HepG2 (cell line): ENCODE measurements around the gene PTGIR. TPM values are rescaled to one million over a fixed set of nuclear protein-coding genes. Genes with fewer than 3 reads are reported as not detected.
A peak's percentile ranks its signal among the peaks of the same experiment; 100 is the strongest.

Experiments used
- ASH2L ChIP-seq: fragments of 300-600, 200-600 bp; sonication (generic); IDR thresholded peaks from 2 replicates; pipeline ENCODE4 v1.7.0; 2017; ENCODE audit warnings: low read depth, mild to moderate bottlenecking, moderate library complexity, mixed read lengths, low read length; ENCODE audit not compliant: insufficient read length
- ATF7 ChIP-seq, 2 experiments: fragments of 450-650 bp in 1 of 2; sonication (generic) in 1 of 2; formaldehyde crosslinking in 1 of 2; IDR thresholded peaks; 2 replicates each; pipeline versions ENCODE4 v1.4.0 to v1.6.1; 2016 to 2020; ENCODE audit warnings: antibody characterized with exemption in 1 of 2, mild to moderate bottlenecking in 1 of 2, missing genetic modification reagents in 1 of 2
- BCL6 ChIP-seq: IDR thresholded peaks from 2 replicates; pipeline ENCODE4 v1.6.1; 2016; ENCODE audit warnings: missing genetic modification reagents, missing compliant biosample characterization
- IRF2 ChIP-seq: IDR thresholded peaks from 2 replicates; pipeline ENCODE4 v1.6.1; 2018; ENCODE audit warnings: missing genetic modification reagents, missing compliant biosample characterization
- NCOR1 ChIP-seq: fragments of 200-600 bp; sonication (generic); IDR thresholded peaks from 2 replicates; pipeline ENCODE4 v1.7.0; 2017; ENCODE audit warnings: antibody characterized with exemption, low read length, borderline replicate concordance
- POLR2G ChIP-seq: fragments of 200-400 bp; formaldehyde crosslinking; IDR thresholded peaks from 2 replicates; pipeline ENCODE4 v1.6.1; 2018; ENCODE audit warnings: mild to moderate bottlenecking, low read depth, low read length, moderate library complexity
- SAP130 ChIP-seq: IDR thresholded peaks from 2 replicates; pipeline ENCODE4 v1.6.1; 2016; ENCODE audit warnings: low read depth
- TBX3 ChIP-seq: fragments of 450-650 bp; IDR thresholded peaks from 2 replicates; pipeline ENCODE4 v1.6.1; 2017; ENCODE audit warnings: antibody characterized with exemption, mild to moderate bottlenecking, inconsistent platforms, borderline replicate concordance
- TEAD3 ChIP-seq: optimal IDR thresholded peaks from 2 replicates; pipeline ENCODE3; 2016; ENCODE audit warnings: borderline replicate concordance
- U2AF2 ChIP-seq: fragments of 200-400 bp; formaldehyde crosslinking; IDR thresholded peaks from 2 replicates; pipeline ENCODE4 v1.6.1; 2017; ENCODE audit warnings: low read depth, mild to moderate bottlenecking, low read length
- ZBTB20 ChIP-seq: sonication (generic); formaldehyde crosslinking; IDR thresholded peaks from 2 replicates; pipeline ENCODE4 v1.8.1; 2023; ENCODE audit warnings: missing genetic modification reagents, low read depth, mild to moderate bottlenecking, borderline replicate concordance
- ZNF350 ChIP-seq: sonication (generic); formaldehyde crosslinking; IDR thresholded peaks from 2 replicates; pipeline ENCODE4 v1.4.0; 2020; ENCODE audit warnings: mild to moderate bottlenecking, low read depth, missing genetic modification reagents, borderline replicate concordance
- ZNF552 ChIP-seq: sonication (generic); formaldehyde crosslinking; IDR thresholded peaks from 2 replicates; pipeline ENCODE4 v1.9.0; 2022; ENCODE audit warnings: missing genetic modification reagents, mild to moderate bottlenecking, borderline replicate concordance
- ZNF556 ChIP-seq: sonication (generic); formaldehyde crosslinking; IDR thresholded peaks from 2 replicates; pipeline ENCODE4 v1.4.0; 2020; ENCODE audit warnings: mild to moderate bottlenecking, missing genetic modification reagents, borderline replicate concordance
- ZNF670 ChIP-seq: sonication (generic); formaldehyde crosslinking; IDR thresholded peaks from 2 replicates; pipeline ENCODE4 v1.8.0; 2022; ENCODE audit warnings: mild to moderate bottlenecking, missing genetic modification reagents, borderline replicate concordance
- polyA plus RNA-seq, 8 experiments: library from polyadenylated mRNA; depleted of rRNA in 3 of 8; stranded (reverse) in 7 of 8; unstranded in 1 of 8; fragments of >200 nt; fragmentation: Illumina TruSeq in 4 of 8; extraction: Trizol in 4 of 8; gene quantifications; 2 replicates each; pipeline versions ENCODE4 v1.2.1 to v1.2.3, GENCODE V29; 2011 to 2016; ENCODE audit warnings: low read depth in 4 of 8, missing spikeins in 1 of 8, mixed read lengths in 1 of 8; ENCODE audit not compliant: insufficient read depth in 1 of 8
- total RNA-seq, 5 experiments: library from RNA; depleted of rRNA; stranded (reverse); fragments of >200 nt; fragmentation: Illumina TruSeq; extraction: Trizol; gene quantifications; 2 replicates each; pipeline ENCODE4 v1.2.3, GENCODE V29; 2016; ENCODE audit warnings: low read depth in 1 of 5
- TF ChIP-seq, protein P1 (sequence below): sonication (generic); formaldehyde crosslinking; IDR thresholded peaks from 2 replicates; pipeline ENCODE4 v1.5.1; 2020; ENCODE audit warnings: missing genetic modification reagents, mild to moderate bottlenecking, borderline replicate concordance
- TF ChIP-seq, protein P2 (sequence below): sonication (generic); formaldehyde crosslinking; IDR thresholded peaks from 2 replicates; pipeline ENCODE4 v1.5.0; 2020; ENCODE audit warnings: mild to moderate bottlenecking, missing genetic modification reagents, borderline replicate concordance
- TF ChIP-seq, protein P3 (sequence below): IDR thresholded peaks from 2 replicates; pipeline ENCODE4 v1.6.1; 2016; ENCODE audit warnings: missing genetic modification reagents, missing compliant biosample characterization
- TF ChIP-seq, protein P4 (sequence below): sonication (generic); formaldehyde crosslinking; IDR thresholded peaks from 2 replicates; pipeline ENCODE4 v1.4.0; 2020; ENCODE audit warnings: missing genetic modification reagents, borderline replicate concordance

Gene PTGIR
- total and polyA plus RNA-seq, 2 of the 13 experiments (the other 11 are each of a cell fraction or from before 2014, with no cell fraction given), result not detected

GRCh38 chr19:46603195-46603637, 21.7 kb downstream of the PTGIR start (continued):
- TF ChIP-seq, protein P1, sequence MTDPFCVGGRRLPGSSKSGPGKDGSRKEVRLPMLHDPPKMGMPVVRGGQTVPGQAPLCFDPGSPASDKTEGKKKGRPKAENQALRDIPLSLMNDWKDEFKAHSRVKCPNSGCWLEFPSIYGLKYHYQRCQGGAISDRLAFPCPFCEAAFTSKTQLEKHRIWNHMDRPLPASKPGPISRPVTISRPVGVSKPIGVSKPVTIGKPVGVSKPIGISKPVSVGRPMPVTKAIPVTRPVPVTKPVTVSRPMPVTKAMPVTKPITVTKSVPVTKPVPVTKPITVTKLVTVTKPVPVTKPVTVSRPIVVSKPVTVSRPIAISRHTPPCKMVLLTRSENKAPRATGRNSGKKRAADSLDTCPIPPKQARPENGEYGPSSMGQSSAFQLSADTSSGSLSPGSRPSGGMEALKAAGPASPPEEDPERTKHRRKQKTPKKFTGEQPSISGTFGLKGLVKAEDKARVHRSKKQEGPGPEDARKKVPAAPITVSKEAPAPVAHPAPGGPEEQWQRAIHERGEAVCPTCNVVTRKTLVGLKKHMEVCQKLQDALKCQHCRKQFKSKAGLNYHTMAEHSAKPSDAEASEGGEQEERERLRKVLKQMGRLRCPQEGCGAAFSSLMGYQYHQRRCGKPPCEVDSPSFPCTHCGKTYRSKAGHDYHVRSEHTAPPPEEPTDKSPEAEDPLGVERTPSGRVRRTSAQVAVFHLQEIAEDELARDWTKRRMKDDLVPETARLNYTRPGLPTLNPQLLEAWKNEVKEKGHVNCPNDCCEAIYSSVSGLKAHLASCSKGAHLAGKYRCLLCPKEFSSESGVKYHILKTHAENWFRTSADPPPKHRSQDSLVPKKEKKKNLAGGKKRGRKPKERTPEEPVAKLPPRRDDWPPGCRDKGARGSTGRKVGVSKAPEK, result no peak
- 0 out of 2 replicates have a peak, but pooled peaks have one; percentile 27 for TF ChIP-seq TBX3
- peak; percentile 81 for TF ChIP-seq NCOR1
- TF ChIP-seq, protein P2, sequence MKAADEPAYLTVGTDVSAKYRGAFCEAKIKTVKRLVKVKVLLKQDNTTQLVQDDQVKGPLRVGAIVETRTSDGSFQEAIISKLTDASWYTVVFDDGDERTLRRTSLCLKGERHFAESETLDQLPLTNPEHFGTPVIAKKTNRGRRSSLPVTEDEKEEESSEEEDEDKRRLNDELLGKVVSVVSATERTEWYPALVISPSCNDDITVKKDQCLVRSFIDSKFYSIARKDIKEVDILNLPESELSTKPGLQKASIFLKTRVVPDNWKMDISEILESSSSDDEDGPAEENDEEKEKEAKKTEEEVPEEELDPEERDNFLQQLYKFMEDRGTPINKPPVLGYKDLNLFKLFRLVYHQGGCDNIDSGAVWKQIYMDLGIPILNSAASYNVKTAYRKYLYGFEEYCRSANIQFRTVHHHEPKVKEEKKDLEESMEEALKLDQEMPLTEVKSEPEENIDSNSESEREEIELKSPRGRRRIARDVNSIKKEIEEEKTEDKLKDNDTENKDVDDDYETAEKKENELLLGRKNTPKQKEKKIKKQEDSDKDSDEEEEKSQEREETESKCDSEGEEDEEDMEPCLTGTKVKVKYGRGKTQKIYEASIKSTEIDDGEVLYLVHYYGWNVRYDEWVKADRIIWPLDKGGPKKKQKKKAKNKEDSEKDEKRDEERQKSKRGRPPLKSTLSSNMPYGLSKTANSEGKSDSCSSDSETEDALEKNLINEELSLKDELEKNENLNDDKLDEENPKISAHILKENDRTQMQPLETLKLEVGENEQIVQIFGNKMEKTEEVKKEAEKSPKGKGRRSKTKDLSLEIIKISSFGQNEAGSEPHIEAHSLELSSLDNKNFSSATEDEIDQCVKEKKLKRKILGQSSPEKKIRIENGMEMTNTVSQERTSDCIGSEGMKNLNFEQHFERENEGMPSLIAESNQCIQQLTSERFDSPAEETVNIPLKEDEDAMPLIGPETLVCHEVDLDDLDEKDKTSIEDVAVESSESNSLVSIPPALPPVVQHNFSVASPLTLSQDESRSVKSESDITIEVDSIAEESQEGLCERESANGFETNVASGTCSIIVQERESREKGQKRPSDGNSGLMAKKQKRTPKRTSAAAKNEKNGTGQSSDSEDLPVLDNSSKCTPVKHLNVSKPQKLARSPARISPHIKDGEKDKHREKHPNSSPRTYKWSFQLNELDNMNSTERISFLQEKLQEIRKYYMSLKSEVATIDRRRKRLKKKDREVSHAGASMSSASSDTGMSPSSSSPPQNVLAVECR (CRISPR knock-in tag), result peak; percentile 66; the same call in 1 of the 2 replicates
- TF ChIP-seq ZNF670 (CRISPR knock-in tag), result peak; percentile 33; the same call in 1 of the 2 replicates
- TF ChIP-seq, protein P3, sequence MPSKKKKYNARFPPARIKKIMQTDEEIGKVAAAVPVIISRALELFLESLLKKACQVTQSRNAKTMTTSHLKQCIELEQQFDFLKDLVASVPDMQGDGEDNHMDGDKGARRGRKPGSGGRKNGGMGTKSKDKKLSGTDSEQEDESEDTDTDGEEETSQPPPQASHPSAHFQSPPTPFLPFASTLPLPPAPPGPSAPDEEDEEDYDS, result peak; percentile 57
- TF ChIP-seq TEAD3, result peak; percentile 66
- TF ChIP-seq ZNF552, result 0 out of 2 replicates have a peak, but pooled peaks have one; percentile 37
- TF ChIP-seq SAP130 (CRISPR knock-in tag), result peak; percentile 80
- TF ChIP-seq, protein P4, sequence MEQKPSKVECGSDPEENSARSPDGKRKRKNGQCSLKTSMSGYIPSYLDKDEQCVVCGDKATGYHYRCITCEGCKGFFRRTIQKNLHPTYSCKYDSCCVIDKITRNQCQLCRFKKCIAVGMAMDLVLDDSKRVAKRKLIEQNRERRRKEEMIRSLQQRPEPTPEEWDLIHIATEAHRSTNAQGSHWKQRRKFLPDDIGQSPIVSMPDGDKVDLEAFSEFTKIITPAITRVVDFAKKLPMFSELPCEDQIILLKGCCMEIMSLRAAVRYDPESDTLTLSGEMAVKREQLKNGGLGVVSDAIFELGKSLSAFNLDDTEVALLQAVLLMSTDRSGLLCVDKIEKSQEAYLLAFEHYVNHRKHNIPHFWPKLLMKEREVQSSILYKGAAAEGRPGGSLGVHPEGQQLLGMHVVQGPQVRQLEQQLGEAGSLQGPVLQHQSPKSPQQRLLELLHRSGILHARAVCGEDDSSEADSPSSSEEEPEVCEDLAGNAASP (CRISPR knock-in tag), result peak; percentile 47; the same call in 1 of the 2 replicates
- TF ChIP-seq ATF7 (IDR thresholded peaks at IDR 0.05), result no peak
- TF ChIP-seq ATF7 (CRISPR knock-in tag; IDR thresholded peaks at IDR 0.05), result 0 out of 2 replicates have a peak, but pooled peaks have one; percentile 62
- peak; percentile 98 for TF ChIP-seq IRF2 (CRISPR knock-in tag)
- TF ChIP-seq BCL6 (CRISPR knock-in tag), result 0 out of 2 replicates have a peak, but pooled peaks have one; percentile 8
- 0 out of 2 replicates have a peak, but pooled peaks have one; percentile 19 for TF ChIP-seq ZBTB20 (CRISPR knock-in tag)
- peak; percentile 71 for TF ChIP-seq ZNF350 (CRISPR knock-in tag)
- TF ChIP-seq POLR2G, result peak; percentile 75
- peak; percentile 54; the same call in 1 of the 2 replicates for TF ChIP-seq ZNF556 (CRISPR knock-in tag)
- peak; percentile 68 for TF ChIP-seq ASH2L
- no peak for TF ChIP-seq U2AF2
